OCI-LY7 (cell line): Measurements from ENCODE around the gene SYNRG.

Experiments
- EZH2phosphoT487 ChIP-seq: fragments of 200-600 bp; sonication (generic); IDR thresholded peaks from 2 replicates; pipeline ENCODE4 v1.6.1; 2018; ENCODE audit warnings: low read depth, borderline replicate concordance, mild to moderate bottlenecking, mixed run types, antibody characterized with exemption, low read length, moderate library complexity, mixed read lengths
- TF ChIP-seq, protein P1 (sequence below): fragments of 200-600 bp; sonication (generic); conservative IDR thresholded peaks from 2 replicates; pipeline ENCODE4 v1.5.1; 2014; ENCODE audit warnings: mild to moderate bottlenecking, antibody characterized with exemption, low read length, moderate library complexity, mixed read lengths

GRCh38 chr17:37532756-37533155 is 76.5 kb downstream of the SYNRG start:
- TF ChIP-seq, protein P1, sequence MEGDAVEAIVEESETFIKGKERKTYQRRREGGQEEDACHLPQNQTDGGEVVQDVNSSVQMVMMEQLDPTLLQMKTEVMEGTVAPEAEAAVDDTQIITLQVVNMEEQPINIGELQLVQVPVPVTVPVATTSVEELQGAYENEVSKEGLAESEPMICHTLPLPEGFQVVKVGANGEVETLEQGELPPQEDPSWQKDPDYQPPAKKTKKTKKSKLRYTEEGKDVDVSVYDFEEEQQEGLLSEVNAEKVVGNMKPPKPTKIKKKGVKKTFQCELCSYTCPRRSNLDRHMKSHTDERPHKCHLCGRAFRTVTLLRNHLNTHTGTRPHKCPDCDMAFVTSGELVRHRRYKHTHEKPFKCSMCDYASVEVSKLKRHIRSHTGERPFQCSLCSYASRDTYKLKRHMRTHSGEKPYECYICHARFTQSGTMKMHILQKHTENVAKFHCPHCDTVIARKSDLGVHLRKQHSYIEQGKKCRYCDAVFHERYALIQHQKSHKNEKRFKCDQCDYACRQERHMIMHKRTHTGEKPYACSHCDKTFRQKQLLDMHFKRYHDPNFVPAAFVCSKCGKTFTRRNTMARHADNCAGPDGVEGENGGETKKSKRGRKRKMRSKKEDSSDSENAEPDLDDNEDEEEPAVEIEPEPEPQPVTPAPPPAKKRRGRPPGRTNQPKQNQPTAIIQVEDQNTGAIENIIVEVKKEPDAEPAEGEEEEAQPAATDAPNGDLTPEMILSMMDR = no peak
- TF ChIP-seq EZH2phosphoT487 = no peak
